Frontal cortex (tissue), 4 donors: ENCODE results near the gene SORBS1. TPM values are rescaled to one million over a fixed set of nuclear protein-coding genes. Genes with fewer than 3 reads are reported as not detected.

Experiments
- DNase-seq, 2 donors: peaks; one replicate each; pipeline ENCODE4 v3.0.0; 2012; ENCODE audit warnings: low spot score in 2 of 2
- FAIRE-seq: peaks from 2 replicates; lab custom pipeline; 2012; peaks lifted over from hg19 to GRCh38; lab: Jason Lieb, UNC
- total RNA-seq: library from RNA; depleted of rRNA; stranded (reverse); fragments of >200 nt; gene quantifications from one replicate; pipeline ENCODE4 v1.2.3, GENCODE V29; 2014
- donor health status: control.
- donor health status: control.
- donor health status: control.

The SORBS1 gene
- total RNA-seq, 1 donor from 2014 or later: 90.5 TPM

DNA sequence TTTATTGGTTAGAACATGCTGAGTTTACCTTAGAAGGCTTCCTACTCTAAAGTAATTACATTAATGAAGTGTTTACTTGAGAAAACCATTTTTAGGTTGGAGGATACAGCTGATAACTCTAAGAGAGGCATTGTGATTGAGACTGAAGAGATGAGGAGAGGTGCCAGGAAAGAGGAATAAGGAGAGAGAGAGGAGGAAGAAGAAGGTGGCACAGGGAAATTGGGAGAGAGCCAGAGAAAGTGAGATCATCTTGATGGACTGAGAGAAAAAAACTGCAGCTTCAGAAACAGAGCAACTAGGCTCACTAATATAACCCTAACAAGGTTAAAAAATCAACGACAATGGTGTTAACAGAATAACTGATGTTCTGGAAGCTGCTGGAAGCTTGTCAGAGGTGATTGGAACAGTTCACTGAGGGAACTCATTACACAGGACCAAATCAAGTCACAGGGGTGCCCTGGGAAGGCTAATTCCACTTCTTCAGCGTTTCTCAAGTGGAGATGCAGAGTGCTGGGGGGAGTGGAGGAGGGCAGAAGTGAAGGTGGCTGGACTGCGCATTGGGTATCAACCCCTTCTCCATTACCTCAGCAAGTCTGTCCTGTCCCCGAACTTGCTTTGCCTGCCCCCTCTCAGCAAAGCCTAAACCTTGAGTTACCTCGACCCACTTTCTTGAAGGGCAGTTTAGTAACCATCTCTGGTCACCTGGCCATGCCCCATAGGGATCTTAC is 6.9 kb upstream of the SORBS1 start:
- no peak for DNase-seq
- FAIRE-seq: no peak

DNA sequence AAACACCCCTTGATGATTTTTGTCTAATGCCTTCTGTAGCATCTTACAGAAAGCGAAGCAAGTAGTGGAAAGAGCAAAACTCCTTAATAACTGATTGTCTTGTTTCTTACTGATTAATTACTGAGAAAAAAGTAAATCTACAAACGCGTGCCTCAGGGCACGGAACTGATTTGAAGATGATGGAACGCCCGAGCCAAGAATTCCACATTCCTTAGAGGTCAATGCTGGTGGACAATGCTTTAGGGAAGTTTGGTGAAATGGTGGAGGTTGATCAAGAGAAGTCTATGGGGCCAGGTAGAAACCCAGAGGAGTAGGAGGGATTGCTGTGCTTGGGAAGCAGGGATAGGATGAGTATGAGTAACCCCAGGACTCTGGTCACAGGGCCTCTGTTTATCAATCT is 5.0 kb upstream of the SORBS1 start:
- DNase-seq: no peak
- no peak for FAIRE-seq

DNA sequence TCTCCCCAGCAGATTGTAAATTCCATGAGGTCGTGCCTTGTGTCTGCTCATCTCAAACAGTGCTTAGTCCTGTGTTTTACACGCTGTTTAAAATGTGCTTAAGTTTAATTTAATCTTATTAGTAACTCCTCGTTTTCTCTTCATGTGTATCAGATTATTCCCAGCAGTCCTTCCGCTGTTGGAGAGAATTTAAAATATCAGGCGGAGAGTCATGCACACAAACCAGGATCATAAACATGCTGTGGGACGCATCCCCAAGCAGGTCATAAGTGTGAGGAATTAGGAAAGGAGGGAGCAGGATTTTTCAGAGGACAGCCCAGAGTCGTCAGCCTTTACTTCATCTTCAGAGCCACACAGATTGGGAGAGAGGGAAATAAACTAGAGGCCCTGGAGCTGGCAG is 4.2 kb upstream of the SORBS1 start:
- DNase-seq (no peak), FAIRE-seq (no peak)

DNA sequence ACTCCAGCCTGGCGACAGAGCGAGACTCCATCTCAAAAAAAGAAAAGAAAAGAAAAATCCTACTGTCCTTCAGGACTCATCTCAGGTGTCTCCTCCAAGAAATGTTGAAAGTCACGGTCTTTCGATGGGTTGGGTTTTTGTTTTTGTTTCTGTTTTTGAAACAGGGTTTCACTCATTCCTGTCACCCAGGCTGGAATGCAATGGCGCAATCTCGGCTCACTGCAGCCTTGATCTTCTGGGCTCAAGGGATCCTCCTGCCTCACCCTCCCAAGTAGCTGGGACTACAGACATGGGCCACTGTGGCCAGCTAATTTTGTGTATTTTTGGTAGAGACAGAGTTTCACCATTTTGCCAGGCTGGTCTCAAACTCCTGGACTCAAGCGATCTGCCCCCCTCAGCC is 3.1 kb upstream of the SORBS1 start:
- FAIRE-seq (no peak), DNase-seq (no peak)

DNA sequence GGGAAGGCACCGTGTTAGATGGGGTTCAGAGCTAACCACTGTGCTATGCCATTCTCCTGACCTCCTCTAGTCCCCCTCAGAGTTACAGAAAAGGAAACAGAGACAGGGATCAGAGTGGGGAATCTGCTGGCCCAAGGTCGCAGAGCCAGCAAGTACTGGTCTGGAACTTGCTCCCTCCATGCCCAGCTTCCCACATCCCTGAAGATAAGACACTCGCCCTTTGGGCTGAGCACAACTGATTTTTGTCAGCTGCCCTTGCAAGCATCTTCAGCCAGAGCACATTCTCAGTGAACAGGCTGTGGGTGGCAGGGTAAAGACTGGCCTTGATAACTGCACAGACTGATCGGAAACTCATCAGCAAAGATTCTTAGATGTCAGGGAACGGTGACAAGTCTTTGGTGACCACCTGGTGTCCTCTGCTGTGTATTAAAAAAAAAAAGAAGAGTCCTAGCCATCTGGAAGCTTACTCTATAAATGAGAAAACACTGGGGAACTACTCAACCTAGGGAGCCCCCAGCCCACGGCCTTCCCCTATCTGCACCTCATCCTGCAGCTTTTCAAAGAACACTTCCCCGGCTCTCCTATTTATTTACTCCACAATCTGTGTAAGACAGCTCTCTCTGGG is 1.3 kb upstream of the SORBS1 start:
- FAIRE-seq: no peak

DNA sequence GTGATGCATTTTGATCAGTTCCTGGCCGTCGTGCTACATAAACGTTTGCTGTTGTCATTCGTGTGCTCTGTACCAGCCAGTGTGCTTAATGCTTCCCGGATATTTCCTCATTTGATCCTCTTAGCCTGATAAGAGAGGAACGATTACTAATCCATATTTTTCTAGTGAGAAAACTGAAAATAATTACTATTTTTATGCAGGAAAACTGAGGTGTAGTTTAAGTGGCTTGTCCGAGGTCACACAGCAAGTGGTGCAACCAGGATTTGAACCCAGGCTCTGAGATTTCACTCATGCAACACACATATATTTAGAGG is 650 bp upstream of the SORBS1 start:
- FAIRE-seq (no peak), DNase-seq (no peak)

More for the DNA sequence above, 1.3 kb upstream of the SORBS1 start:
- DNase-seq: no peak

DNA sequence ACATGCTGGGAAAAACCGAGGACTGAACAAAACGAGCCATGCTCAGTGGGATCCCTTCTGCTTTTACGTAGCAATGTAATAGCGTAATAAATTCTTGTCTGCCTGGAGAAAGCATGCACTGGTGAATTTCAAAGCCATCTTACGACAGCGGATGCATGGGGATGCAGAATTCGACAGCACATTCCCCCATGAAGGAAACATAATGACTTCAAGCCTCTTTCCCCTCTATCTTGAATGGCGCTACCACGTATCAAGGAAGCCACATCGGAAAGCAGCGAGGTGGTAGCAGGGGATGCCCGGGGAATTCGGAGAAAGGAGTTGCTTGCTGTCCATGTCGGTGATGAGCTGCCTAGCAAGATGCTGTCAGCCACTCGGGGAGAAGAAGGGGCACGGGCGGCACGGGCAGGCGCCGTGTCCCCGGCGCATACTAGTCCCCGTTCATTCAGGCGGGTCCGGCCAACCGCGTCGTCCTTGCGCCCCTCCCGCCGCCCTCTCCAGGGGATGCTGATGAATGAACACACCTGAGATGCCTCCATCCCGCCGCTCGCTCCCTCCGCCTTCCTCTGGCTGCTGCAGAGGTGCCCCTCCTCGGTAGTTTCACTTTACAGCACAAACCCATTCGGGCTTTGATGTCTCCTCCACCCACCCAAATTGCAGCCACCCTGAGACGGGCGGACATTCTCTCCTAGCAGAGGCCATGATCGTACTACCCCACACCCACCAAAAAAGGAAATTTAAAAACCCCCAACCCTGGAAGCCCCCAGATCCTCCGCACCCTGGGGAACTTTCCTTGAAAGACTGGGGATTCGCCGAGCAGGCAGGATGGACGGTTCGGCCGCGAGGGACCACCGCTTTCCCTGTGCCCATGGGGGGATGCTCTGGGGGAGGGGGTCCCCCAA is 644 bp downstream of the SORBS1 start:
- DNase-seq: peak; percentile 55 to 58
- no peak for FAIRE-seq

DNA sequence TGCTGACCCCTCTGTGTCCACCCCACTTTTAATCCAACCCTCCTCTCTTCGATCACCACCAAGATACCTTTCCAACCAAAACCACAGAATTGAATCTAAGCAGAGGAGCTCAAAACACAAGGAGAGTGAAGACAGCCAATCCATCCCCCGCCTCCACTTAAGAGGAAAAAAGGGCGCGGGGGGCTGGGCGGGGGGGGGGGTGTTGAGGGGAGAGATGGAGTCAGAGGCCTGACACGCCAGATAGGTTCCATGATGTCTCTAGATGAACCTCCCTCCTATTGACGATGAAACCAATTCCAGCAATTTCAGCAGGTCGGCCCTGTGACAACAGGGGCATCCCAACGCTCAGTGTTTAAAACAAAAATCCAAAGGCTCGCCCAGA is 1.3 kb downstream of the SORBS1 start:
- FAIRE-seq: no peak
- DNase-seq: no peak

DNA sequence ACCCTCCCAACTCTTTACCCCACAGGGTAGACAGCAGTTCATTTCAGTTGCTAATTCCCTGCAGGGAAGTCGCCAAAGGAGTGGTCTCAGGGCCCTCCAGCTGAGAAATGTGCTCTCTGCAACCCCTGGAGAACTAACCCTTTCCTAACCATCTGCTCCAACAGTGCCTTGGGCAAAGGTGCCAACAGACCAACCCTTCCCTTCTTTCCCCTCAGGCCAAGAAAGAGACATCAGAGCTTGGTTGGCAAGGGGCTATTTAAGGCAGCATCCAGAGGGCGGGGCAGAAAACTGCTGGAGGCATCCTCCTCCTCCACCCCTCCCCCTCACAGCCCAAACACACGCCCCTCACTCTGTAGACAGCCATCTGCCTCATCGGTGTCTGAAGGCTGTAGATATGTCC is 1.7 kb downstream of the SORBS1 start:
- DNase-seq (no peak), FAIRE-seq (no peak)

DNA sequence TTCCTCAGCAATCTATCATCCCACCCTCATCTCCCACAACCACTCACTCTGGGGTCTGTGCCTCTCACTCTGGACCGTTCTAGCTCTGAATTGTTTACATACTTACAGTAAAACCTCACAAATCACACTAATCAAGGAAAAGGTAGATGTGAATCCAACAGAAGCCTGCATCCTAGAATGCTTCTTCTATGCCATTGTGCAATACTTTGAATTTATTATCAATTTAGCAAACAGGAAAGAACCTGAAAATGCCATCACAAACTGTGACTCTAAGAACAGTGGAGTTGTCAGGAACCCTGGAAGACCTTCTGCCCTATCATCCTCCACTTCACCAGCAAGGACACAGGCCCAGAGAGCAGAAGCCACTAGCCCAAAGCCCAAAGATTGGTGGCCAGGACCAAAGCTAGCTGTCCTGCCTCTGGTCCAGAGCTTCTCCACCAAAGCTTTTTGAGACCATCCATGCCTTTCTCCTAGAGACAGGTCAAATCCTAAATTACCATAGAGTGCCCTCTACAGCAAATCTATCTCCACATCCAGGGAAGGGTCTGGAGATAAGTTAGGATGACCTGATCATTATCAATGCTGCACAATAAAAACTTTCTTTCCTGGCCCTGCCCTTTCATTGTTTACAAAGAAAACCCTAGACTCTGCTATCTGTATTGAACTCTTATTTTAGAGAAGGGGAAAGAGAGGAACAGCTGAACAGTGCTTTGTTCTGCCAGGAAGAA is 2.4 kb downstream of the SORBS1 start:
- DNase-seq (peak in 1 of 2 donors; percentile 28), FAIRE-seq (no peak)

DNA sequence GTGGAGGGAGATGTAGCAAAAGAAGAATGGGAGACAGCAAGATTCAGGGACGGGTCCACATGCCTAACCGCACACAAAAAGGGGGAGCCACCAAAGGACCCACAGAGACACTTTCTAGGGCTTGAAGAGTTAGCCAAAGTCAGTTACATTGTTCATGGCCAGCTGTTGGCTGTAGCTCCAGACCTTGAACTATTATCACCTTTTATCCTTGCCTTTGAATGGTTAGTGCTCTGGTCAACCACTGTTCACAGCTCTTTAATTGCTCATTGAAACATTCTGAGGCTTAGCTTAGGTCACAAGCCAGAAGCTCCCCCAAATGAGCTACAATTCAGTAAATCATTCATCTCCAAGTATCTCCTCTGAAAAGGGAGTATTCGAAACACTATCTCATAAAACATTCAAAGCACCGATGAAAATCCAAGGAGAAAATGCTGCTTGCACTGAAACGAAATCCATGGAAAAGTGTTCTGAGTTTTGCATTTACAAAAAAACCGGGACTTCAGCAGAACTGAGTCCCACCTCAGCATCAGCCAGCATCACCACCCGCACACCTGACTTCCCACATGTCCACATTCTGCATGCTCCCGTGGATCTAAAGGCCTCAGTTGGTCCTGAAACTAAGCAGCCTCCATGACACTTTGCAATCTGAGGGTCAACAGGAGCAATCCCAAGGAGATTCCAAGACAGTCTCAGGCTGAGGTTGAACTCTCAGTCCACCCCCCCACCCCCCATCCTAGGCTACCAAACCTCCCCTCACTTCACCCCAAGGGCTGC is 4.0 kb downstream of the SORBS1 start:
- FAIRE-seq (no peak), DNase-seq (no peak)

DNA sequence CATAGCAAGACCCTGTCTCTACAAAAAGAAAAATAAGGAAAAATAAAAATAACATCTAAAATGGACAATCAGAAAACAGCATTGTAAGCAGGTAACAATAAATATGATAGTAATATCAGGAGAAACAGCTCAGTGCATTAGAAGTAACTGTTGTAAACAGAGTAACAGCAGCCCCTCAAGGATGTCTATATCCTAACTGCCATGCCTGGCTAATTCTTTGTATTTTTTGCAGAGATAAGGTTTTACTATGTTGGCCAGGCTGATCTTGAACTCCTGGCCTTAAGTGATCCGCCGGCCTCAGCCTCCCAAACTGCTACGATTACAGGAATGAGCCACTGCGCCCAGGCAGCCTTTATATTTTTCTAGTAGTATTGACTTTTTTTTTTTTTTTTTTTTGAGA is 7.5 kb downstream of the SORBS1 start:
- FAIRE-seq: no peak
- DNase-seq: no peak

DNA sequence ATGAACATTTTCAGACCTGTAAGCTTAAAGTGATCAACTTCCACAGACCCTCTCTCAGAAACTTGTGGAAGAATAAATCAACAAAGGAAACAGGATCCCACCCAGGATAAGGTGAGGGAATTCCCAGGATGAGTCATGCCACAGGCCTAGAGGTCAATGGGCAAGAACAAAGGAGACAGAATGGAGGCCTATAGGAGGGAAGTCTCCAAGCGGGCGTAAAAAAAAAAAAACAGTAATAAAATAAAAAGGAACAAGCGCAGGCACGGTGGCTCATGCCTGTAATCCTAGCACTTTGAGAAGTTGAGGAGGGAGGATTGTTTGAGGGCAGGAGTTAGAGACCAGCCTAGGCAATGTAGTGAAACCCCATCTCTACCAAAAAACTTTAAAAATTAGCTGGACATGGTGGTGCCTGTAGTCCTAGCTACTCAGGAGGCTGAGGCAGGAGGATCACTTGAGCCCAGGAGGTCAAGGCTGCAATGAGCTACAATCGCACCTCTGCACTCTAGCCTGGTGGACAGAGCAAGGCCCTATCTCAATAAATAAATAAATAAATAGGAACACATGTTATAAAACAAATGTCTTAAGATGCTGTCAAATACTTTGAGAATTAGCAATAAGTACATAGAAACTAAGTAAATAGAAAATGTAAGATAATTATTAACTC is 8.4 kb downstream of the SORBS1 start:
- no peak for FAIRE-seq
- DNase-seq: no peak

DNA sequence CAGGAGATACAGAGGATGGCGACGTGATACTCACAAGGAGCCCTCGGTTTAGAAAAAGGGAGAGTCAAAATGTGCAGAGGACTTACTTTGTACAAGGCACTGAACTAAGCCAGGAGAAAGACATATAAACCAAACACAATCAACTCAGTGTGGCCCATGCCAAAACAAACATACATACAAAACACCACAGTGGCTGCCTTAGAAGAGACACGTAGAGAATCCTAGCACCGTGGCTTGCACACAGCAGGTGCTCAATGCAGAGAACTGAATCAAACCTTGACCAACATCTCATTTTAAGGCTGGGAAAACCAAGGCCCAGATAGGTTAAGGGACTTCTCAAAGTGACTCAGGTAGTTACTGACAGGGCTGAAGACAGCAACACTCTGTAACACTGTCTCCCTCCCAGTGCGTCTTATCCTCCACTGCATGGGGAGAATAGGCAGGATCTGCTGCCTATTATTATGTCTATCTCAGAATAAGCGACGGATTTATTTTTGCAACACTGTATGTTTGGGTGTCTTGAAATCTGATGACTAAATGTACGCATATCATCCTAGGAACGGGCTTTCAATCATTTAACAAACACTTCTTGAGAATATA is 11.0 kb downstream of the SORBS1 start:
- FAIRE-seq (no peak), DNase-seq (no peak)

DNA sequence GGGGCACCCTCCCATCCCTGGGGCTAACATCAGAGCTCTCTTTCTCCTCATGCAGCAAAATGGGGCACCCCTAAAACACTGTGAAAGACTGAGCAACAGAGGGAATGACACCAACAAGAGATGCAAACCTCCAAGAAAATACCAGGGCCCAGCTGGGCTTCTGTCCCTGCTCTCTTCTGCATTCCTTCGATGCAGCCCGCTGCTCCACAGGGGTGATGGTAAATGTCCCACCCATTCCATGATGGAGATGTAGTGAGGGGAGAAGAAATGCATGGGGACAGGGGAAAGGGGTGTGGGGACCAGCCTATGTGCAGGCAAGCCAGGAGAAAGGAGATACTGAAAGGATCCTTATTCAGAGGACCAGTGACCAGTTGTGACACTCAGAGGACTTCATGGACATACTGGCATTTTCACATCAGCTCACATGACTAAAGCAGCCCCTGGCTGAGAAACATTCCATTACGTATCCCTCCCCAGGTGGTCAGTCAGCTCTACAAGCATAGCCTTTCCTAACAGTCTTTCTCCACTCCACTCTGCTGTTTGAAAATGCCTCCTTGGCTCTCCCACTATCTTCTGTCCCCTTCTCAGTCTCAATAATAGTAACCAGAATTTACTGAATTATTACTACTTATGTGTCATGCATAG is 13.3 kb downstream of the SORBS1 start:
- DNase-seq (no peak), FAIRE-seq (no peak)

DNA sequence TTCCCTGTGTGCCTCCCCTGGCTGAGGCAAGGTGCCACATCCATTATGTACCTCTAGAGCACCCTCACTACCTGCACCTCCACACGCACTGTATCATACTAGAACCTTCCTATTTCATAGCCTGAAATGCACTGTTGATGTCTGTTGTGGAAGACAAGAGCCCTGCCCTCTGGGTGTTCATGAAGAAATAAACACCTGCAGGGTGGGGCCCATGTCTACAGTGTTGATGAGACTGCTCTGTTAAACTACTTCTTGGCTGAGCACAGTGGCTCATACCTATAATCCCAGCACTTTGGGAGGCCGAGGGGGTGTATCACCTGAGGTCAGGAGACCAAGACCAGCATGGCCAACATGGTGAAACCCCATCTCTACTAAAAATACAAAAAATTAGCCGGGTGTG is 14.0 kb downstream of the SORBS1 start:
- no peak for DNase-seq
- FAIRE-seq: no peak

DNA sequence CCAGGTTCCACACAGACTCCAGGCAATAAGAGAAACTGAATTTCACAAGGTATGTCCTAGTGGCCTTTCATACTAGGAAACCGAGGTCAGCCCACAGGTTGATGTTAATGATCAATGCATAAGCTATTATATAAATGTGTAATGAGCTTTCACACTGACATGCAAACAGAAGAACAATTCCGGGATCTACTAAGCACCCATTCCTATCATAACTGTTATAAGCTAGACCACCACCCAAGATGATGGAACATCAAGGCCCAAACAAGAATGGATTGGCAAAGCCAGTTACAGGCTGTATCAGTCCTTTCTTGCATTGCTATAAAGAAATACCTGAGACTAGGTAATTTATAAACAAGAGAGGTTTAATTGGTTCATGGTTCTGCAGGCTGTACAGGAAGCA is 15.2 kb downstream of the SORBS1 start:
- FAIRE-seq: no peak

DNA sequence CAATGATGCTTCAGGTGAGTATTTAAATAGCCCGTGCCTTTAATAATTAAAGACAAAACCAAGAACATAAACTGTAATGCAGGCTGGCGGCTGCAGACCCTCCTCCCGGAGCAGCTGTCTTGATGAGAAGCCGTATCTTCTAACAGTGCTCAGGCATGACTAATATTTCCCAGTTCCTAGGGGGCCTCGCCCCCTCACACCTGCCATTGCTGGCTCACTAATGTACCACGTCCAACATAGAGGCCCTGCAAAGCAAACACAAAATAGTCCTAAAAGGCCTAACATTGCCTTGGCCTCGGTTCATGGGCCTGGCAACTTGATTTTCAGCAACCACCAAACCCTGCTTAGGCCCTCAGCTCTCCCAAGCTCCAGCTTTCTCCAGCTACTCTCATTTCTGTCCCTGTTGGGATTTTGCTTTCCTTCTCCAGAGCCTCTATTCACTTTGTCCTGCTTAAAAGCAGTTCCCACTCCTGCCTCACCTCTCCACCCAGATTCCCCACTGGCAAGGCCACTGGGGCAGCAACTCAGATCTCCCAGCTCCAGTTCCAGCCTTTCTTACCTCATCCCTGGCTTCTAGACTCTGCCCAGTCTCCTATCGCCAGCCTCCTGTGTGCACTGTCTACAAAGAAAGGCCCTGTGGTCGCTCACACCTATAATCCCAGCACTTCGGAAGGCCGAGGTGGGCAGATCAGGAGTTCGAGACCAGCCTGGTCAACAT is 16.2 kb downstream of the SORBS1 start:
- no peak for FAIRE-seq

More for the DNA sequence above, 15.2 kb downstream of the SORBS1 start:
- no peak for DNase-seq

More for the DNA sequence above, 16.2 kb downstream of the SORBS1 start:
- no peak for DNase-seq
